ENCODE results near the gene PARD3B.

Gene PARD3B

GRCh38 chr2:205297368-205297767 lies 752.1 kb downstream of the PARD3B start:
- no peak for DNase-seq

- DNase-seq: no peak
These were observed 752.6 kb downstream of the PARD3B start for GRCh38 chr2:205297846-205298245.

GRCh38 chr2:205311201-205311600 lies 765.9 kb downstream of the PARD3B start:
- DNase-seq: no peak

GRCh38 chr2:205321231-205321630 lies 776.0 kb downstream of the PARD3B start:
- no peak for DNase-seq

- DNase-seq: no peak
These were observed 778.7 kb downstream of the PARD3B start for GRCh38 chr2:205323929-205324328.

- no peak for DNase-seq
These were observed 779.1 kb downstream of the PARD3B start for GRCh38 chr2:205324355-205324754.

- no peak for DNase-seq
These were observed 788.1 kb downstream of the PARD3B start for GRCh38 chr2:205333351-205333750.

GRCh38 chr2:205337274-205337673 lies 792.0 kb downstream of the PARD3B start:
- no peak for DNase-seq

GRCh38 chr2:205338156-205338555 lies 792.9 kb downstream of the PARD3B start:
- DNase-seq: no peak

- no peak for DNase-seq
These were observed 797.8 kb downstream of the PARD3B start for GRCh38 chr2:205343103-205343502.

GRCh38 chr2:205346649-205347048 lies 801.4 kb downstream of the PARD3B start:
- no peak for DNase-seq

- no peak for DNase-seq
These were observed 802.6 kb downstream of the PARD3B start for GRCh38 chr2:205347899-205348298.

- DNase-seq: no peak
These were observed 806.8 kb downstream of the PARD3B start for GRCh38 chr2:205352094-205352493.

GRCh38 chr2:205352593-205352992 lies 807.3 kb downstream of the PARD3B start:
- no peak for DNase-seq

- DNase-seq: no peak
These were observed 812.5 kb downstream of the PARD3B start for GRCh38 chr2:205357732-205358131.

GRCh38 chr2:205358351-205358815 lies 813.1 kb downstream of the PARD3B start:
- DNase-seq: no peak

GRCh38 chr2:205361272-205361671 lies 816.0 kb downstream of the PARD3B start:
- DNase-seq: no peak

- DNase-seq: no peak
These were observed 816.7 kb downstream of the PARD3B start for GRCh38 chr2:205361970-205362369.

GRCh38 chr2:205364261-205364660 lies 819.0 kb downstream of the PARD3B start:
- DNase-seq: no peak

- no peak for DNase-seq
These were observed 821.2 kb downstream of the PARD3B start for GRCh38 chr2:205366336-205367060.

- DNase-seq: no peak
These were observed 822.2 kb downstream of the PARD3B start for GRCh38 chr2:205367331-205367935.

GRCh38 chr2:205369813-205370212 lies 824.5 kb downstream of the PARD3B start:
- DNase-seq: no peak

GRCh38 chr2:205370726-205371125 lies 825.5 kb downstream of the PARD3B start:
- no peak for DNase-seq

- DNase-seq: no peak
These were observed 826.9 kb downstream of the PARD3B start for GRCh38 chr2:205372141-205372540.
